Subcutaneous adipose tissue (tissue), 4 donors: ENCODE measurements around the gene NOX3. TPM values are rescaled to one million over a fixed set of nuclear protein-coding genes. Genes with fewer than 3 reads are reported as not detected.

Source experiments
- total RNA-seq, 4 donors: library from RNA; depleted of rRNA; stranded (reverse); fragments of >200 nt; gene quantifications; one replicate each; pipeline ENCODE4 v1.1.0, GENCODE V29; 2016
- TF ChIP-seq, protein P1 (sequence below): fragments of 450-650 bp; IDR thresholded peaks from one replicate; pipeline ENCODE4 v1.5.1; 2016; ENCODE audit warnings: low read depth, mild to moderate bottlenecking, control low read depth, antibody characterized with exemption, moderate library complexity

Gene NOX3
- total RNA-seq, 4 donors from 2014 or later = not detected

GRCh38 chr6:155439376-155439775 is 16.3 kb downstream of the NOX3 start:
- TF ChIP-seq, protein P1, sequence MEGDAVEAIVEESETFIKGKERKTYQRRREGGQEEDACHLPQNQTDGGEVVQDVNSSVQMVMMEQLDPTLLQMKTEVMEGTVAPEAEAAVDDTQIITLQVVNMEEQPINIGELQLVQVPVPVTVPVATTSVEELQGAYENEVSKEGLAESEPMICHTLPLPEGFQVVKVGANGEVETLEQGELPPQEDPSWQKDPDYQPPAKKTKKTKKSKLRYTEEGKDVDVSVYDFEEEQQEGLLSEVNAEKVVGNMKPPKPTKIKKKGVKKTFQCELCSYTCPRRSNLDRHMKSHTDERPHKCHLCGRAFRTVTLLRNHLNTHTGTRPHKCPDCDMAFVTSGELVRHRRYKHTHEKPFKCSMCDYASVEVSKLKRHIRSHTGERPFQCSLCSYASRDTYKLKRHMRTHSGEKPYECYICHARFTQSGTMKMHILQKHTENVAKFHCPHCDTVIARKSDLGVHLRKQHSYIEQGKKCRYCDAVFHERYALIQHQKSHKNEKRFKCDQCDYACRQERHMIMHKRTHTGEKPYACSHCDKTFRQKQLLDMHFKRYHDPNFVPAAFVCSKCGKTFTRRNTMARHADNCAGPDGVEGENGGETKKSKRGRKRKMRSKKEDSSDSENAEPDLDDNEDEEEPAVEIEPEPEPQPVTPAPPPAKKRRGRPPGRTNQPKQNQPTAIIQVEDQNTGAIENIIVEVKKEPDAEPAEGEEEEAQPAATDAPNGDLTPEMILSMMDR = no peak

GRCh38 chr6:155436981-155437749 is 18.5 kb downstream of the NOX3 start:
- TF ChIP-seq, protein P1 = no peak

DNA sequence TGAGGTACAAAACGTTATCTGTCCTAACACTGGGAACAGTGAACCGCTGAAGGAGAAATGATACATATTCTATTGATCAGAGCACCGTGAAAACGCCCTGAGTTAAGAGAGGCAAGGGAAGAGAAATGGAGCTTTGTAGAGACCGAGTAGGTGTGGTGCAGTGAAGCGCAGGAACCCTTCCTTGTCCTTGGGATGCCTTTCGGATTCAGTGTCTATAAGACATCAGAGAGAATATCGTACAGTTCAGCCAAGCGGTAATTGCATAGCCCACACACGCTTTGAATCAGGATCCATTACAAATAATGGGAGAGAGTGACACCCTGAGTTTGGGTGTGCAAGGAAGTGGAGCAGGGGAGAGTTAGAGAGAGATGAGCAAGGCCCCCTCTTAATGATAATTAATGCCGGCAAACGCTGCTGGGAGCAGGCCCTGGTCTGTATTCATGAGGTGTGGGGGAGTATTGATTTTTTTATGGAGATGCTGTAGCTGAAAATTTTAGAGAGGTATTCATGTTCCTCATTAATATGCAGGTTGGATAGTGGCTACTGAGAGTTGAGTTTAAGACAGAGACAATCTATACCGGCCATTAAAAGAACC is 20.7 kb downstream of the NOX3 start:
- TF ChIP-seq, protein P1 = no peak

- TF ChIP-seq, protein P1 = no peak
Measured at GRCh38 chr6:155434096-155434495, 21.5 kb downstream of the NOX3 start.

DNA sequence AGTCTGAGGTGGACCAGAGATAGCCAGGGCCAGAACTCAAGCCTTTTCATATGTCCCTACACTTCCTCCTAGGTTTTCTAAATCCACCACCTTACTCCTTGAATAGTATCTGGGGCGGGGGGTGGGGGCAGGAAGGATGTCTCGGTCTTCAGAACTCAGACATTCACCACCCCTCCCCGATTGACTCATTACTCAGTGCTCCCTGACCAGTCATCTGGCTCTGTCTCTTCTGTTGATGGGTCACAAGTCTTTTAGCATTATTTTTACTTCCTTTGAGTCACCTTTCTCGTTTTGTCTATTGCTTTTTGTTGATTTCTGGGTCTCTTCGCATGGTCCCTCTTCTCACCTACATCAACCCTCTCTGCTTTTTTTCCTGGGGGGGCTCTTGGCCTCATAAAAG is 23.3 kb downstream of the NOX3 start:
- TF ChIP-seq, protein P1 = no peak

- TF ChIP-seq, protein P1 = no peak
Measured at GRCh38 chr6:155429321-155429893, 26.2 kb downstream of the NOX3 start.

DNA sequence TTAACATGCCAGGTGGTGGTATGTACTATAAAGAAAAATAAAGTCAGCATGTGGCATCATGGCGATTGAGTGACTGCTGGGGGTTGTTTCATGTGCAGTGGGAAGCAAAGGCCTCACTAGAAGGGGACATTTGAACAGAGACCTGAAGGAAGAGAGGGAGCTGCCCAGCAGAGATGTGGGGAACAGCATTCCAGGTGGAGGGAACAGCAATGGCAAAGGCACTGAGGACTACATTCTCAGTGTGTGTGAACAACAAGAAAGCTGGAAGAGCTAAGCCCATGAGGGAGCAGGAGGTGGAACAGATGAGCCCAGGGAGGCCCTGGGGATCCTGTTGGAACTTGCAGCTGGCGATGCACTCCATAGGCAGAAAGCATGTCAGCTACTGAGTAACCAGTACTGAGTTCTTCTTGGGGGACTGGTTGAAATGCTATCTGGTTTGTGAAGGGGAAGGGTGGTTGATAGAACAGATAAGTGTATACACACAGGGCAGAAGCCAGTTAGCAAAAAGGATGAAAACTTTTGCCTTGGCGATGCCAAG is 29.2 kb downstream of the NOX3 start:
- TF ChIP-seq, protein P1 = no peak
